Subcutaneous adipose tissue (tissue), 4 donors: ENCODE results near the gene GNS. TPM values are rescaled to one million over a fixed set of nuclear protein-coding genes. Genes with fewer than 3 reads are reported as not detected.

Source experiments
- total RNA-seq, 4 donors: library from RNA; depleted of rRNA; stranded (reverse); fragments of >200 nt; gene quantifications; one replicate each; pipeline ENCODE4 v1.1.0, GENCODE V29; 2016
- TF ChIP-seq, protein P1 (sequence below): fragments of 450-650 bp; IDR thresholded peaks from one replicate; pipeline ENCODE4 v1.5.1; 2016; ENCODE audit warnings: low read depth, mild to moderate bottlenecking, control low read depth, antibody characterized with exemption, moderate library complexity

The GNS gene
- total RNA-seq, 4 donors from 2014 or later = 143 to 384 (median 184) TPM

DNA sequence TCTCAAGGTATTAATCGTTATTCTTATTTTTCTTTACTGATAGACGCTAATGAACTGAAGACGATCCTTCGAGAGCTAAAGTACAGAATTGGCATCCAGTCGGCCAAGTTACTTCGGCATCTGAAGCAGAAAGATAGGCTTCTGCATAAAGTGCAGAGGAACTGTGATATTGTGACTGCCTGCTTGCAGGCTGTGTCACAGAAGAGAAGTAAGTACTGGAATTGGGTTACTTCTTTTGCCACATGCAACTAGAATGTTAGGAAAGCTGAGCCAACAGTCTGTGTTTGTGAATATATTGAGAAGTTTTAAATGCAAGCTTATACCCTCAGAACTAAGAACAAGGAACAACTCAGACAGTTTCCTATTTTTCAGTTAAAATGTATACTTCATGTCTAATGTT is 26.6 kb upstream of the GNS start:
- TF ChIP-seq, protein P1, sequence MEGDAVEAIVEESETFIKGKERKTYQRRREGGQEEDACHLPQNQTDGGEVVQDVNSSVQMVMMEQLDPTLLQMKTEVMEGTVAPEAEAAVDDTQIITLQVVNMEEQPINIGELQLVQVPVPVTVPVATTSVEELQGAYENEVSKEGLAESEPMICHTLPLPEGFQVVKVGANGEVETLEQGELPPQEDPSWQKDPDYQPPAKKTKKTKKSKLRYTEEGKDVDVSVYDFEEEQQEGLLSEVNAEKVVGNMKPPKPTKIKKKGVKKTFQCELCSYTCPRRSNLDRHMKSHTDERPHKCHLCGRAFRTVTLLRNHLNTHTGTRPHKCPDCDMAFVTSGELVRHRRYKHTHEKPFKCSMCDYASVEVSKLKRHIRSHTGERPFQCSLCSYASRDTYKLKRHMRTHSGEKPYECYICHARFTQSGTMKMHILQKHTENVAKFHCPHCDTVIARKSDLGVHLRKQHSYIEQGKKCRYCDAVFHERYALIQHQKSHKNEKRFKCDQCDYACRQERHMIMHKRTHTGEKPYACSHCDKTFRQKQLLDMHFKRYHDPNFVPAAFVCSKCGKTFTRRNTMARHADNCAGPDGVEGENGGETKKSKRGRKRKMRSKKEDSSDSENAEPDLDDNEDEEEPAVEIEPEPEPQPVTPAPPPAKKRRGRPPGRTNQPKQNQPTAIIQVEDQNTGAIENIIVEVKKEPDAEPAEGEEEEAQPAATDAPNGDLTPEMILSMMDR = no peak

DNA sequence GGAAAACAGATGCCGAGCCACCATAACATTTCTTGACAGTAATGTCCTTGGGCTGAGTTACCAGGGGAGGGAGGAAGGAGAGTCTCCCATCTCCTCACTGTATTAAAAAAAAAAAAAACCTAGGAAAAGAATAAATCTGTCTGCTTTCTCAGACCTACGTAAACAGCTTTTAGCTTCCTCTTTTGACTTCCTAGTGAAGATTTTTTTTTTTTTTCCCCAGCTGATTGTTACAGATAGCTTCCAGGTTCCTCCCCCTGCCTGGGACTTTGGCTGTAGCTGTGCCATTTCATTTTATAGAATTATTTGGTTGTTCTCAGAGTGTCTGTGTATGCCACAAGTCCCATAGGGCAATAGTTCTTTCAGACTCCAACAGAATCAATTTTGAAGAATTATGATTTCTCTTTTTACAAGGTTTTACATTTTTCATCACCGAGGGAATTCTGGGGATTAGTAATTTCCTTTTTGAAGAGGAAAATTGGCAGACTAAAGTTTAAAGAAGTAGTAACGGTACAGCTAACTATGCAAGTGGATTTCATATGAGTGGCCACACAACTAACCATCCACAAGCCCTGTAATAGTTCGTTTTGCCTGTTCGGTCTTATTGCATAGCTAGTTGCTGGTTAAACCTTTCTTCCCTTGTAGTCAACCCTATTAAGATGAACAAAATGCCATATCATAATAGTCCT is 23.1 kb upstream of the GNS start:
- TF ChIP-seq, protein P1 = no peak

DNA sequence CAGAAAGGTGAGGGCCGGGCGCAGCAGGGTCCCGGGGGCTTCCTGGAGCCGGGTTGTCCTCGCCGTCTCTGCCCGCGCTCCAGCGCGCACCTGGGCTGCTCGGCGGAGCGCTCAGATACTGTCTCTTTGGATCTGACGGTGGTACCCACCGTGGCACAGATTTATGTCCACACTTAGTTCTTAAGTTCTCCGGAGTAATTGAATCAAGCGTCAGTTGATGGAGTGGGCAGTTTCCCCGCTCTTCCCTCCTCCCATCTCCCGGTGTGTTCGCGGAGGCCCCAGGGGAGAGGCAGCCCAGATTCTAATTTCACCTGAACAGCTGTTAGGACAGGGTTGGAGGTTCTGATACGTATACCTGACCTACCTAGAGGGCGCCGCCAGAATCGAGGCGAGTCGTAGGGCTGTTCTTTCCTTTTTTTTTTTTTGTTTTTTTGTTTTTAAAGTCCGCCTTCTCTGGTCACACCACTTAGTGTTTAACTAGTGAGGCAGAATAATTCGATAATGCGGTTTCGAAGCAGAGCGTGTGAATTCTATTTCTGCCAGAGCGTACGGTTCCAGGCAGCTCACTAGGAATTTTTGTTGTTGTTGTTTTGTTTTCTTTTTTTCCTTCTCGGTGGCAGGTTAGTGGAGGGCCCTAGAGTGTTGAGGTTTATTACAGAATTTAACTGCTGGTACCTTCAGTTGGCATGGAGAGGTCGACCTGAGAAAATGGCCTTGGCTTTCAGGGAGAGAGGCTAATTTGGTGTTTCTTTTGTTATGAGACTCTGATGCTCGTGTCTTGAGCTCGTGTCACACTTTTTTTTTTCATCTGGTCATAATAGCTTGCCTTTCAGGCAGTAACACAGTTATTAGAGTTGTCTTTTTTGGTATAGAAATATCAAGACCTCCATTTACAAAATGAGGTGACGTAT is 22.3 kb upstream of the GNS start:
- TF ChIP-seq, protein P1 = no peak

DNA sequence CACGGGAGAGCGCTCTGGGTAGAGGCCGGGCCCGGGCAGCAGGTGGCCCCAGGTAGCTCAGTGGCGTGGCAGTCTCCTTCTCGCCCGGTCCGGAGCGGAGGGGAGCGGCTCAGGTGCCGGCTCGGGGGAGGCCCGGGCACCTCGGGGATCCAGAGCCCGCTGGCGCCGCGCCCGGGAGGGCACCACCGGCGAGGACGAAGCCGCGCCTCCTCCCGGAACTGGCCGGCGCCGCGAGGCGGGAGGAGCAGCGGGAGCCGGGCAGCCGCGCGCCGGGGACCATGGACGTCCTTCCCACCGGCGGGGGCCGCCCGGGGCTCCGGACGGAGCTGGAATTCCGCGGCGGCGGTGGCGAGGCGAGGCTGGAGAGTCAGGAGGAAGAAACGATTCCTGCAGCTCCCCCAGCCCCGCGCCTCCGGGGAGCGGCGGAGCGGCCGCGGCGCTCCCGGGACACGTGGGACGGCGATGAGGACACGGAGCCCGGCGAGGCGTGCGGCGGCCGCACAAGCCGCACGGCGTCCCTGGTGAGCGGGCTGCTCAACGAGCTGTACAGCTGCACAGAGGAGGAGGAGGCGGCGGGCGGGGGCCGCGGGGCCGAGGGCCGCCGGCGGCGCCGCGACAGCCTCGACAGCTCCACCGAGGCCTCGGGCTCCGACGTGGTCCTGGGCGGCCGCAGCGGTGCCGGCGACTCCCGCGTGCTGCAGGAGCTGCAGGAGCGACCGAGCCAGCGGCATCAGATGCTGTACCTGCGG is 21.5 kb upstream of the GNS start:
- TF ChIP-seq, protein P1 = no peak

DNA sequence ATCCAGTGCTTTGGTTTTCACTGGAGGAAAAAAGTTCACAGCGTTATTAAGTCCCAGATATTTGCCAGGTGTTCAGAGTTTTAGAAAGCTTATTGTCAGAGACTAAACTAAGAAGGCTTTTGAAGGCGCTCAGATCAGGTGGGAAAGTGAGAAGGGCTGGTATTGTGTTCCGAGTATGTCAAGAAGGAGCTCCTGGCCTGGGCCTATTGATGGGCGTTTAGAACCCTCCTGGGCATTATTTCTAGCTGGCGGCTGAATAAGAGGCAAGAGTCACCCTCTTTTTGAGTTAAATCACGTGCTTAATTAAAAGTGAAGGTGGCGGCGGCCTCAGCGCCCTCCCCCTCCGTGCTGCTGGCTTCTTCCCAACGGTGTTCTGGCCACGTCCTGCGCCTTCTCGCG is 20.9 kb upstream of the GNS start:
- TF ChIP-seq, protein P1 = no peak

DNA sequence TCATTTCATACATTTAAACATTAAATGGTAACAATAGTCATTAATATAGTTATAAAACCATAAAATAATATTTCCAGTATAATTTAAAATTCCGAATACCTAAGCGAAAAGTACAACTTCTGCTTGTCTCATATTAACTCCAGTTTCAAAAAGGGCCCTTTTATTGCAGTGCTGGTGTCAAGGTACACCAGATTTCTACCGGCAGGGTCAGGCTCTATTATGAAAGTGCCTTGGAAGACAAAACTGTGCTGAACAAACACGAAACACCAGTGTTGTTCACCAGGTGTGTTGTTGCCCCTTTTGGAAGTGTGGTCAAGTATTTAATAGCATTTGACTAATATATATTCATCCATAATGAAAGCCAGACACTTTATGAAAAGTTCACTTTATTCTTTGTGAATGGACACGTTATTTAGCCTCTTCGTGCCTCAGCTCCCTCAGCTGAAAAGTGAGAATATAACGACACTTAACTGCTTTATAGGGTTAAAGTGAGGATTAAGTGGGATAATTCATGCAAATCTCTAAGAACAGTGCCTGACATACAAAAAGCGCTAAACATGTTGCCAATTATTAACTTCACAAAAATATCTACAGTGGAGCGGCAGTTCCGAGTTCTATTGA is 20.3 kb upstream of the GNS start:
- TF ChIP-seq, protein P1 = no peak
